Mesenchymal stem cell (in vitro differentiated cells and primary cell): ENCODE results near the gene PTGES2. TPM values are rescaled to one million over a fixed set of nuclear protein-coding genes. Genes with fewer than 3 reads are reported as not detected.

Experiments
- DNase-seq: peaks from one replicate; pipeline ENCODE4 v3.0.0-alpha.2; 2013
- H2AFZ ChIP-seq: one replicate; pipeline ENCODE4 v1.6.1; 2013; ENCODE audit warnings: low read depth, mild to moderate bottlenecking, control low read depth, inconsistent platforms, low read length, moderate library complexity
- H2AK5ac ChIP-seq: 2 replicates; pipeline ENCODE4 v1.6.1; 2013; ENCODE audit warnings: low read length, moderate library complexity, mild to moderate bottlenecking, inconsistent platforms; ENCODE audit not compliant: severe bottlenecking
- H2BK120ac ChIP-seq: one replicate; pipeline ENCODE4 v1.6.1; 2013; ENCODE audit warnings: low read depth, mild to moderate bottlenecking, inconsistent platforms, low read length, moderate library complexity
- H2BK12ac ChIP-seq, 2 experiments: one replicate each; pipeline ENCODE4 v1.6.1; 2013; ENCODE audit warnings: inconsistent platforms in 2 of 2, low read length in 2 of 2, mild to moderate bottlenecking in 2 of 2, moderate library complexity in 2 of 2, control low read depth in 1 of 2
- H2BK15ac ChIP-seq: one replicate; pipeline ENCODE4 v1.6.1; 2013; ENCODE audit warnings: mild to moderate bottlenecking, low read depth, inconsistent platforms; ENCODE audit not compliant: poor library complexity, severe bottlenecking
- H2BK5ac ChIP-seq: 2 replicates; pipeline ENCODE4 v1.6.1; 2013; ENCODE audit warnings: low read depth, mild to moderate bottlenecking, low read length, control low read depth, inconsistent platforms; ENCODE audit not compliant: poor library complexity, severe bottlenecking
- H3K14ac ChIP-seq, 2 experiments: one replicate each; pipeline ENCODE4 v1.6.1; 2013; ENCODE audit warnings: inconsistent platforms in 2 of 2, low read length in 2 of 2, control low read depth in 1 of 2, mild to moderate bottlenecking in 1 of 2, moderate library complexity in 1 of 2
- H3K18ac ChIP-seq, 2 experiments: one replicate each; pipeline ENCODE4 v1.6.1; 2013; ENCODE audit warnings: inconsistent platforms in 2 of 2, low read length in 2 of 2, control low read depth in 1 of 2, low read depth in 1 of 2, mild to moderate bottlenecking in 1 of 2
- H3K23ac ChIP-seq, 2 experiments: one replicate each; pipeline ENCODE4 v1.6.1; 2013; ENCODE audit warnings: inconsistent platforms in 2 of 2, low read length in 2 of 2, mild to moderate bottlenecking in 2 of 2, moderate library complexity in 2 of 2, control low read depth in 1 of 2
- H3K27ac ChIP-seq: 2 replicates; pipeline ENCODE4 v1.5.1; 2013; ENCODE audit warnings: mild to moderate bottlenecking, moderate library complexity, low read length, control low read depth, inconsistent platforms; ENCODE audit not compliant: poor library complexity, severe bottlenecking
- H3K27me3 ChIP-seq, 2 experiments: 2 replicates each; pipeline versions ENCODE4 v1.6.1 to v1.7.0; 2013; ENCODE audit warnings: low read length in 2 of 2, mild to moderate bottlenecking in 2 of 2, moderate library complexity in 2 of 2, control low read depth in 1 of 2, inconsistent platforms in 1 of 2; ENCODE audit not compliant: control insufficient read depth in 1 of 2, insufficient read depth in 1 of 2
- H3K36me3 ChIP-seq, 2 experiments: 2 replicates each; pipeline versions ENCODE4 v1.6.1 to v1.7.0; 2013; ENCODE audit warnings: low read length in 2 of 2, control low read depth in 1 of 2, inconsistent platforms in 1 of 2, low read depth in 1 of 2, mild to moderate bottlenecking in 1 of 2; ENCODE audit not compliant: insufficient read depth in 2 of 2, control insufficient read depth in 1 of 2
- H3K4ac ChIP-seq, 2 experiments: one replicate each; pipeline ENCODE4 v1.6.1; 2013; ENCODE audit warnings: inconsistent platforms in 2 of 2, low read length in 2 of 2, mild to moderate bottlenecking in 2 of 2, moderate library complexity in 2 of 2, control low read depth in 1 of 2, low read depth in 1 of 2
- H3K4me1 ChIP-seq: 2 replicates; pipeline ENCODE4 v1.6.1; 2013; ENCODE audit warnings: low read depth, low read length, control low read depth; ENCODE audit not compliant: control insufficient read depth, insufficient read depth
- H3K4me2 ChIP-seq: 2 replicates; pipeline ENCODE4 v1.6.1; 2013; ENCODE audit warnings: low read length, mild to moderate bottlenecking, inconsistent platforms; ENCODE audit not compliant: poor library complexity, severe bottlenecking
- H3K4me3 ChIP-seq, 2 experiments: 2 replicates each; pipeline versions ENCODE4 v1.5.1 to v1.7.0; 2013; ENCODE audit warnings: low read length in 2 of 2, mild to moderate bottlenecking in 2 of 2, control low read depth in 1 of 2, low read depth in 1 of 2; ENCODE audit not compliant: insufficient read depth in 1 of 2
- H3K79me1 ChIP-seq: replicated peaks from 2 replicates; pipeline ENCODE4 v1.6.1; 2013; ENCODE audit warnings: mild to moderate bottlenecking, control low read depth, low read length, inconsistent platforms; ENCODE audit not compliant: poor library complexity, severe bottlenecking
- H3K9ac ChIP-seq: 2 replicates; pipeline ENCODE4 v1.7.0; 2013; ENCODE audit warnings: mild to moderate bottlenecking, low read length, moderate library complexity
- H3K9me3 ChIP-seq: 2 replicates; pipeline ENCODE4 v1.7.0; 2013; ENCODE audit warnings: mild to moderate bottlenecking, low read length; ENCODE audit not compliant: control insufficient read depth
- H4K8ac ChIP-seq: one replicate; pipeline ENCODE4 v1.6.1; 2013; ENCODE audit warnings: inconsistent platforms, mild to moderate bottlenecking, low read length, moderate library complexity
- H4K91ac ChIP-seq: one replicate; pipeline ENCODE4 v1.6.1; 2013; ENCODE audit warnings: mild to moderate bottlenecking, low read length, inconsistent platforms
- WGBS: methylation state at CpG from one replicate; pipeline ENCODE4 v1.1.7; 2013; ENCODE audit warnings: mixed read lengths; 5-methylcytosine and 5-hydroxymethylcytosine counted together
- polyA plus RNA-seq, 2 experiments: library from polyadenylated mRNA; stranded (reverse); fragments of 200-250 nt; gene quantifications; one replicate each; pipeline ENCODE4 v1.2.3, GENCODE V29; 2013

PTGES2 gene
- polyA plus RNA-seq (2013, experiment 1 of 2) = 31.2 TPM
- polyA plus RNA-seq (2013, experiment 2 of 2) = 28.6 TPM

DNA sequence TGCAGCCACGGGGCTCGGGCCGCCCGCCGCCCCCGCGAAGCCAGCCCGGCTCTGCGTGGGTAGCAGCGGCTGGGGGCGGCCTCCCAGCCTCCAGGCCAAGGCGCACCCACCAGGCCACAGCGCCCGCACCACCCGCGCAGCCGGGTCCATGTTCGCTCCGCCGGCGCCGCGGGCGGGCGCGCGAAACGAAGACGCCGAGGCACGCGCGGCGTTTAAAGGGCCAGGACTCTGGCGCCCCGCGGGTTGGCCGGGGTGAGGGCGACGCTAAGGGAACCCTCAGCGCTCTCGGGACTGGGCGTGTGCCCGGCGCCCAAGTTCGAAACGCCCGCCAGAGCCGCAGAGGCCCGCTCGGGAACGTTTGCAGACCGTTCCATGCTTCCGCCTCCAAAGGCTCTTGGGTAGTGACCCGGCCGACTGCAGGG lies at the start of gene PTGES2:
TSS of gene PTGES2 (minus strand) at position 162 of the 422 bp plus-strand sequence. CDS start at position 150, 12 bp downstream.
- peak within 1 kb of the TSS; percentile 94 for H4K8ac ChIP-seq

GRCh38 chr9:128175726-128176125 lies 48.2 kb upstream of the PTGES2 start:
- H3K4me1 ChIP-seq = peaks cover 18% of the 10 kb centered on the region
- H4K91ac ChIP-seq = no peak overlapping the region
- no peak overlapping the region for H3K4ac ChIP-seq
- H2BK15ac ChIP-seq = no peak overlapping the region
- no peak overlapping the region for H3K4me3 ChIP-seq
- no peak overlapping the region for H2BK5ac ChIP-seq
- H3K27ac ChIP-seq = peak overlapping the region; percentile 14
- H3K14ac ChIP-seq = no peak overlapping the region
- H3K23ac ChIP-seq = no peak overlapping the region
- H2BK120ac ChIP-seq = no peak overlapping the region
- H3K27me3 ChIP-seq = no peaks in the 10 kb centered on the region
- WGBS = 94% methylated on average over 2 of the region's 2 CpGs
- H3K4me2 ChIP-seq = no peak overlapping the region
- H2AK5ac ChIP-seq = no peak overlapping the region
- H2BK12ac ChIP-seq = no peak overlapping the region
- peaks cover 21% of the 10 kb centered on the region for H3K79me1 ChIP-seq
- no peak overlapping the region for H3K18ac ChIP-seq
- H3K9me3 ChIP-seq = peaks cover 7% of the 10 kb centered on the region
- no peak for DNase-seq
- H3K36me3 ChIP-seq = peaks cover 59 to 84% of the 10 kb centered on the region in 2 experiments
- H4K8ac ChIP-seq = peak overlapping the region; percentile 9
- H2AFZ ChIP-seq = no peak overlapping the region
- H3K9ac ChIP-seq = no peak overlapping the region

More for the DNA sequence above, at the start of gene PTGES2:
- Histone ChIP-seq H3K18ac (peak within 1 kb of the TSS; percentile 98), H3K4ac (peak within 1 kb of the TSS; percentile 81 to 90), H2BK120ac (peak within 1 kb of the TSS; percentile 95), H2AK5ac (no peak within 1 kb of the TSS), H2BK15ac (peak within 1 kb of the TSS; percentile 97), H3K4me1 (peaks cover 38% of the 10 kb centered on the region), H3K27me3 (no peaks in the 10 kb centered on the region), H3K27ac (peak within 1 kb of the TSS; percentile 93), H2BK5ac (peak within 1 kb of the TSS; percentile 94), H3K9me3 (no peaks in the 10 kb centered on the region), H2AFZ (peak within 1 kb of the TSS; percentile 91), H3K4me3 (peak within 1 kb of the TSS; percentile 87 to 96), H3K14ac (peak within 1 kb of the TSS; percentile 81 to 91), H3K79me1 (peaks cover 20% of the 10 kb centered on the region), H3K9ac (peak within 1 kb of the TSS; percentile 95), H2BK12ac (peak within 1 kb of the TSS; percentile 76 to 92), H3K36me3 (peaks cover 19 to 29% of the 10 kb centered on the region in 2 experiments), H3K23ac (peak within 1 kb of the TSS in 1 of 2 experiments; percentile 95), H3K4me2 (peak within 1 kb of the TSS; percentile 73), H4K91ac (peak within 1 kb of the TSS; percentile 95)
- WGBS = under 1% methylated on average over 56 of the region's 56 CpGs
- DNase-seq = peak; percentile 91

DNA sequence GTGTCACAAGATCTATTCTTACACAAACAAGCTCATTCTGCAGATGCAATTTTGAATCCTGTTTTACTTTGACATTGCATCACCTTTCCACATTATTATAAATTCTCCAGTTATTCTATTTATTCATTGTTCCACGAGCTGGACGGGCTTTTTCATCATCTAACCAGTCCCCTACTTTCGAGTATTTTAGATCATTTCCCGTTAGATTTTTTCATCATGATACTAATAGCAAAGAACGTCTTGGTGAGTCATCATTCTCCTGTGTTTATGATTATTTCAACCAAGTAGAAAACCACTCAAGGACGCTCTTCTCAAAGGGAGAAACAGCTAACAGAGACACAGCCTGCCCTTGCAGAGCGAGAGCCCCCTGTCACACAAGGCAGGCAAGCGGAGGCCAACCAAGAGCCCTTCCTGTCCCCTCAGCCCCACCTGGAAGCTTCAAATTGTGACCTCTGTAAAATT lies 47.6 kb upstream of the PTGES2 start:
- no peak overlapping the region for H2BK12ac ChIP-seq
- H4K91ac ChIP-seq = no peak overlapping the region
- H3K79me1 ChIP-seq = peaks cover 15% of the 10 kb centered on the region
- H3K23ac ChIP-seq = no peak overlapping the region
- H3K4ac ChIP-seq = no peak overlapping the region
- peak overlapping the region; percentile 27 for H3K27ac ChIP-seq
- H2AFZ ChIP-seq = no peak overlapping the region
- H3K4me3 ChIP-seq = no peak overlapping the region
- H4K8ac ChIP-seq = no peak overlapping the region
- H2BK120ac ChIP-seq = no peak overlapping the region
- H3K9ac ChIP-seq = no peak overlapping the region
- H3K4me1 ChIP-seq = peaks cover 18% of the 10 kb centered on the region
- H3K14ac ChIP-seq = no peak overlapping the region
- H3K36me3 ChIP-seq = peaks cover 53 to 84% of the 10 kb centered on the region in 2 experiments
- H3K9me3 ChIP-seq = peaks cover 7% of the 10 kb centered on the region
- no peak overlapping the region for H3K18ac ChIP-seq
- DNase-seq = peak; percentile 86
- H2BK5ac ChIP-seq = no peak overlapping the region
- no peak overlapping the region for H3K4me2 ChIP-seq
- H2AK5ac ChIP-seq = no peak overlapping the region
- WGBS = 51% methylated on average over 7 of the region's 8 CpGs
- H3K27me3 ChIP-seq = no peaks in the 10 kb centered on the region
- no peak overlapping the region for H2BK15ac ChIP-seq

DNA sequence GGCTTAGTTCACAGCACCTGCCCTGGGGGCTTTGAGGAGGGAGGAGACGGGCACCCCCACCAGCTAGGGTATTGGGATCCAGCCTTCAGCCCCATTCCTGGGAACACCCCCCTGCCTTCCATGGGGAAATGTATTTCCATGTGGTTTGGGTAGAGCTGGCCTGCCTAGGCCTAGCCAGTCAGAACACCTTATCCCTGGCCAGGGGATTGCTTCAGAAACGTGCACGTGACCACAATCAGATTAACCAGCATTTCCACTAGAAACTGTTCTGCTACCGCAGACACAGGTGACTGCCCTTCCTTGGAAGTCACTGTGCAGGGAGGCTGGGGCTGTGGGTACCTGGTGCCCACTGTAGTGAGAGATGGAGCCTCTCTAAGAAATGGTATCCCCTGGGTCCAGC lies 46.5 kb upstream of the PTGES2 start:
- Histone ChIP-seq H3K23ac (no peak overlapping the region), H4K91ac (peak overlapping the region; percentile 54), H2BK5ac (no peak overlapping the region), H3K4me1 (peaks cover 20% of the 10 kb centered on the region), H3K36me3 (peaks cover 52 to 84% of the 10 kb centered on the region in 2 experiments), H3K14ac (no peak overlapping the region), H2BK120ac (no peak overlapping the region), H3K9me3 (peaks cover 5% of the 10 kb centered on the region), H4K8ac (peak overlapping the region; percentile 21), H2AFZ (no peak overlapping the region), H3K9ac (no peak overlapping the region), H3K27me3 (no peaks in the 10 kb centered on the region), H2BK12ac (no peak overlapping the region), H3K79me1 (peaks cover 14% of the 10 kb centered on the region), H3K4ac (no peak overlapping the region), H3K4me3 (no peak overlapping the region), H3K4me2 (no peak overlapping the region), H3K27ac (no peak overlapping the region), H2AK5ac (no peak overlapping the region), H3K18ac (no peak overlapping the region), H2BK15ac (no peak overlapping the region)
- WGBS = 90% methylated on average over 2 of the region's 4 CpGs
- DNase-seq = no peak
